Measurements from ENCODE around the gene KSR2.

Gene KSR2

DNA sequence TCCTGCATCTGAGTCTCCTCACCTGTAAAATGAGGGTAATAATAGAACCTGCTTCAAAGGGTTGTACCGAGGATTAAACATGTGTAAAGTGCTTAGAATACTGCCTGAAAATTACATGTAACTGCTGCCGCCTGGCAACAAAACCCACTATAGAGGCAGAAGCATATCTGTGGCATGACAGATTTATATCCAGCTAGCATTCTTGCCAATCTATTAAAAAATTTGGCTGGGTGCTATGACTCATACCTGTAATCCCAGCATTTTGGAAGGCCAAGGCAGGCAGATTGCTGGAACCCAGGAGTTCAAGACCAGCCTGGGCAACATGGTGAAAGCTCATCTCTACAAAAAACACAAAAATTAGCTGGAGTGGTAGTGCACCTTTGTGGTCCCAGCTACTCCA lies 16.4 kb upstream of the KSR2 start:
- H3K4me3 ChIP-seq (ENCODE audit: control insufficient read depth, low read depth, low read length) = no peak overlapping the region
- DNase-seq (ENCODE audit: low read depth) = no peak
- TF ChIP-seq, protein P1, sequence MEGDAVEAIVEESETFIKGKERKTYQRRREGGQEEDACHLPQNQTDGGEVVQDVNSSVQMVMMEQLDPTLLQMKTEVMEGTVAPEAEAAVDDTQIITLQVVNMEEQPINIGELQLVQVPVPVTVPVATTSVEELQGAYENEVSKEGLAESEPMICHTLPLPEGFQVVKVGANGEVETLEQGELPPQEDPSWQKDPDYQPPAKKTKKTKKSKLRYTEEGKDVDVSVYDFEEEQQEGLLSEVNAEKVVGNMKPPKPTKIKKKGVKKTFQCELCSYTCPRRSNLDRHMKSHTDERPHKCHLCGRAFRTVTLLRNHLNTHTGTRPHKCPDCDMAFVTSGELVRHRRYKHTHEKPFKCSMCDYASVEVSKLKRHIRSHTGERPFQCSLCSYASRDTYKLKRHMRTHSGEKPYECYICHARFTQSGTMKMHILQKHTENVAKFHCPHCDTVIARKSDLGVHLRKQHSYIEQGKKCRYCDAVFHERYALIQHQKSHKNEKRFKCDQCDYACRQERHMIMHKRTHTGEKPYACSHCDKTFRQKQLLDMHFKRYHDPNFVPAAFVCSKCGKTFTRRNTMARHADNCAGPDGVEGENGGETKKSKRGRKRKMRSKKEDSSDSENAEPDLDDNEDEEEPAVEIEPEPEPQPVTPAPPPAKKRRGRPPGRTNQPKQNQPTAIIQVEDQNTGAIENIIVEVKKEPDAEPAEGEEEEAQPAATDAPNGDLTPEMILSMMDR (conservative IDR thresholded peaks at IDR 0.05; ENCODE audit: control insufficient read depth, insufficient read depth, low read depth, low read length) = no peak

DNA sequence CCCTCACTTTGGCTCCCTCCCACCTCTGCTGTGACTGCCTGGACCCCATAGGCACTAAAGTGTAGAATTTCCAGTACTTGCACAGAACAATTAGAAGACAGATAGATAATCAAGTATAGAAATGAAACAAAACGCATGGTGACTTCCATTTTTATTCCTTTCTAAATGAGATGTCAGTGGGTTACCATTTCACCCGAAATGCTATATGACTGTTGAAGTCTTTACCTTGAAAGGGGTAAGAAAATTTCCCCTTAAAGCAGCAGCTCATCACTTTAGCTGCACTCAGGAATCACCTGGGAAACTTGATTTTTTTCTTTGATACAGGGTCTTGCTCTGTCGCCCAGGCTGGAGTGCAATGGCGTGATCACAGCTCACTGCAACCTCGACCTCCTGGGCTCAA lies 12.5 kb upstream of the KSR2 start:
- TF ChIP-seq, protein P1 (conservative IDR thresholded peaks at IDR 0.05; ENCODE audit: control insufficient read depth, insufficient read depth, low read depth, low read length) = no peak
- DNase-seq (ENCODE audit: low read depth) = no peak

DNA sequence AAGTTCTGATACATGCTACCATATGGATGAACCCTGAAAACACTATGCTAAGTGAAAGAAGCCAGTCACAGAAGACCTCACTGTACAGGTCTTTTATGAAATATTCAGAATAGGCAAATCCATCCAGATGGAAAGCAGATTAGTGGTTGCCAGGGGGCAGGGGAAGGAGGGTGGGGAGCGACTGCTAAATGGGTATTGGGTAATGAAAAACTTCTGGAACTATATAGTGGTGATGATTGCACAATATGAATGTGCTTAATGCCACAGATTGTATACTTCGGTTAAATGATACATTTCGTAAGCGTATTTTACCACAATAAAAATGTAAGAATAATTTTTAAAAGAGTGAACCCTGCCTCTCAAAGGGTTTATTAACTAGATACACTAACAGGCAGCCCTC lies 11.8 kb upstream of the KSR2 start:
- H3K4me3 ChIP-seq (ENCODE audit: control insufficient read depth, low read depth, low read length) = no peak overlapping the region
- TF ChIP-seq, protein P1 (conservative IDR thresholded peaks at IDR 0.05; ENCODE audit: control insufficient read depth, insufficient read depth, low read depth, low read length) = no peak
- DNase-seq (ENCODE audit: low read depth) = peak; percentile 49

More for the DNA sequence above, 12.5 kb upstream of the KSR2 start:
- no peak overlapping the region for H3K4me3 ChIP-seq (ENCODE audit: control insufficient read depth, low read depth, low read length)

DNA sequence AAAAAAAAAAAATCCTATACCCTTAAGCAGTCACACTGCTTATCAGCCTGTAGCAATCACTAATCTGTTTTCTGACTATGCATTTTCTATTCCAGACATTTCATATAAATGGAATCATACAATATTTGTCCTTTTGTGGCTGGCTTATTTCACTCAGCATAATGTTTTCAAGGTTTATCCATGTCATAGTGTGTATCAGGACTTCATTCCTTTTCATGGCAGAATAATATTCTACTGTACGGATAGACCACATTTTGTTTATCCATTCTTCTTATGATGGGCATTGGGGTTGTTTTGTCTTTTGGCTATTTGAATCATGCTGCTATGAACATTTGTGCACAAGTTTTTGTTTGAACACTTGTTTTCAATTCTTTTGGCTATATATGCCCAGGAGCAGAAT lies 8.6 kb upstream of the KSR2 start:
- no peak for DNase-seq (ENCODE audit: low read depth)

DNA sequence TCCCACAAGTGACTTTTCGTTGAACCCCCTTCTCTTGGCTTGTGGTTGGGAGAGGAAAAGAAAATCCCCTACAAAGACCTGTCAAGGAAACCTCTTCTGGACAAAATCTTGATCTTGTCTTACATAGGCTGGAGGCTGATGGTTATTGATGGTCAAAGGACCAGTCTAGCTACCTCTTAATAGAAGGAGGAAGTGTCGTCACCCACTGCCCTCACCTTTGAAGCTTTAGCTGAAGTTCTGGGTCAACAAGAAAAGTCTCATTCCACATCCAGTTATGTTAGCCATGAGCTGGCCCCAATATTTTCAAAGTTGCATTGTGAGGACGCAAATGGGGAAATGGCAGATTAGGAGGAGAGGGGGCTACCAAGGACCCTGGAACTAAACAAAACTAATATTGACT lies 6.2 kb upstream of the KSR2 start:
- DNase-seq (ENCODE audit: low read depth) = no peak
- TF ChIP-seq, protein P1 (conservative IDR thresholded peaks at IDR 0.05; ENCODE audit: control insufficient read depth, insufficient read depth, low read depth, low read length) = no peak
- no peak overlapping the region for H3K4me3 ChIP-seq (ENCODE audit: control insufficient read depth, low read depth, low read length)

More for the DNA sequence above, 8.6 kb upstream of the KSR2 start:
- no peak overlapping the region for H3K4me3 ChIP-seq (ENCODE audit: control insufficient read depth, low read depth, low read length)
- TF ChIP-seq, protein P1 (conservative IDR thresholded peaks at IDR 0.05; ENCODE audit: control insufficient read depth, insufficient read depth, low read depth, low read length) = no peak

DNA sequence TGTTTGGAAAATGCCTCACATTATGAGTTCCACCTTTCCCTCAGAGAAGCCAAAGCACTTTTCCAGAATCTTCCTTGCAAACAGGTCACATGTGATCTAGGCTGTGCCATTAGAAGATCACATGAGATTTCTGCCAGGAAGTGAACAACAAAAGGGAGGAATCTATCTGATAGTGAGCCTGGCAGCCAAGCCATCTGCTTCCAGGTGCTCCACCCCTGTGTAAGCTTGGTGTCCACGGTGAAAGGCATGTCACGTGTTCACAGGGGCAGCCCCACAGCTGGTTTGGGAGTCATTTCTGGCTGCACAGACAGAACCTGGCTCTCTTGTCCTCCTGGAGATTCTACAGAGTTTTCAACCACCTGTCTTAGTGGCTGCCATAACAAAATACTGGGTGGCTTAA lies 3.5 kb upstream of the KSR2 start:
- no peak for DNase-seq (ENCODE audit: low read depth)
- TF ChIP-seq, protein P1 (conservative IDR thresholded peaks at IDR 0.05; ENCODE audit: control insufficient read depth, insufficient read depth, low read depth, low read length) = no peak
- H3K4me3 ChIP-seq (ENCODE audit: control insufficient read depth, low read depth, low read length) = no peak overlapping the region

DNA sequence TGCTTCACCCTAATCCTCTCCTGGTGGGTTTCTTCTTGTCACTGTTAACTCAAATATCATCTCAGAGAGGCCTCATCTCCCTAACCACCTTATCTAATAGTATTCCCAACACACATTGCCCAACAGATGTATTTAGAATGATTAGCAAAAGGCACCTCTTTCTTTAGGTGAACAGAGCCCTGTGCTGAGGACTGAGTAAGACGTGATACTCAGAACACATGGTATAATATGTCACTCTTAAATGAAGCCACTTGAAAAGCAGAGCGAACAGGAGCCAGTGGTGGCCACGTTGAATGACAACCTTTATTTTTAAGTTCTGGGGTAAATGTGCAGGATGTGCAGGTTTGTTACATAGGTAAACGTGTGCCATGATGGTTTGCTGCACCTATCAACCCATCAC lies 1.5 kb upstream of the KSR2 start:
- H3K4me3 ChIP-seq (ENCODE audit: control insufficient read depth, low read depth, low read length) = no peak overlapping the region
- TF ChIP-seq, protein P1 (conservative IDR thresholded peaks at IDR 0.05; ENCODE audit: control insufficient read depth, insufficient read depth, low read depth, low read length) = no peak
- no peak for DNase-seq (ENCODE audit: low read depth)
